Effector memory CD8-positive, alpha-beta T cell (primary cell): ENCODE data around the gene WDFY1.

Experiments used
- ATAC-seq: fragments of 150-1000 bp; cut with Tn5 transposase; replicated peaks from 2 replicates; pipeline ENCODE4 v1.10.0; 2021; ENCODE audit warnings: mild to moderate bottlenecking, moderate library complexity
- DNase-seq, 3 experiments: peaks; one replicate each; pipeline ENCODE4 v3.0.0; 2021
- H3K27ac Mint-ChIP-seq, 2 donors: one replicate each; pipeline ENCODE4 v1.8.0; 2022; ENCODE audit warnings: mild to moderate bottlenecking in 2 of 2, mixed read lengths in 2 of 2, moderate library complexity in 2 of 2
- H3K27me3 Mint-ChIP-seq, 2 donors: one replicate each; pipeline ENCODE4 v1.8.0; 2022; ENCODE audit warnings: mixed read lengths in 2 of 2
- H3K36me3 Mint-ChIP-seq: one replicate; pipeline ENCODE4 v1.8.0; 2022; ENCODE audit warnings: mild to moderate bottlenecking, moderate library complexity, mixed read lengths; ENCODE audit not compliant: insufficient read depth
- H3K4me1 Mint-ChIP-seq, 2 donors: one replicate each; pipeline ENCODE4 v1.8.0; 2022; ENCODE audit warnings: low read depth in 2 of 2, mixed read lengths in 2 of 2
- H3K4me3 Mint-ChIP-seq, 2 donors: one replicate each; pipeline ENCODE4 v1.8.0; 2022; ENCODE audit warnings: mild to moderate bottlenecking in 2 of 2, mixed read lengths in 2 of 2, moderate library complexity in 2 of 2
- H3K9me3 Mint-ChIP-seq, 2 donors: one replicate each; pipeline ENCODE4 v1.8.0; 2022; ENCODE audit warnings: mixed read lengths in 2 of 2

Gene WDFY1

DNA sequence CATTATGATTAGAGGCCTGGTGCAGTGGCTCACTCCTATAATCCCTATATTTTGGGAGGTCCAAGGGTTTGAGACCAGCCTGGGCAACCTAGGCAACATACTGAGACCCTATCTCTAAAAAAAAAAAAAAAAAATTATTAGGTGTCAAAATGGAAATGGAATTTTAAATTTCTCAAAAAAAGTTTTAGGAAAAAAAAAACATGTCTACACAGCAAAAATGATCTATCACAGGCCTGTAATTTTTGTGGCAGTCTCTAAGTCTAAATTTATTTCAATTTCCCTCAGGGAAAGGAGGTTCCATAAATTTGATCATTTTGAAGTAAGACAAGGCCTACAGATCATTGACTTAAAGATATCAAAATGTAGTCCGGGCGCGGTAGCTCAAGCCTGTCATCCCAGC lies 28.5 kb upstream of the WDFY1 start:
- no peak overlapping the region for H3K4me3 Mint-ChIP-seq
- H3K4me1 Mint-ChIP-seq: peaks cover 3 to 8% of the 10 kb centered on the region in 2 donors
- H3K9me3 Mint-ChIP-seq: no peaks in the 10 kb centered on the region
- no peak overlapping the region for H3K27ac Mint-ChIP-seq
- peaks cover 1% of the 10 kb centered on the region for H3K36me3 Mint-ChIP-seq
- ATAC-seq: no peak
- H3K27me3 Mint-ChIP-seq: no peaks in the 10 kb centered on the region
- no peak for DNase-seq

DNA sequence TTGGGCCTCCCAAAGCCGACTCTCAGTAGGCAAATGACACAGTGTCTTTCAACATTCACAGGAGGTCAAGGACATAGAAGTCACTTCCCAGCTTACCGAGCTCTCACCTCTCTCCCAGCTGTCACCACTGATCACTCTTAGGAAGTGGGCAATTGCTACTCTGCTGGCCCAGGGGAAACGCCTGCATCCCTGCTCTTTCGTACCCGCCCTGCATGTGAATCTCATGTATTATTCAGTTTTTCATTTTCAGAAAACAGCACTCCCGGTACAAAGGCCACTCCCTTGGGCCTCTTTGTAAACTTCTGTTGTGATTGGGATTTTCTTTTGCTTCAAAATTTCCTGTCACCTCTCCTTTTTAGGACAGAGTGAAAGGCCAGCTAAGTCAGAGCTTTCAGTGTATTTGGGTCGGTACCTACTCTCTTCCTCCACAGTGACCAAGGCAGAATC lies 27.5 kb upstream of the WDFY1 start:
- no peak overlapping the region for H3K4me3 Mint-ChIP-seq
- peaks cover 10% of the 10 kb centered on the region for H3K36me3 Mint-ChIP-seq
- DNase-seq: no peak
- no peaks in the 10 kb centered on the region for H3K9me3 Mint-ChIP-seq
- peaks cover 3 to 8% of the 10 kb centered on the region in 2 donors for H3K4me1 Mint-ChIP-seq
- ATAC-seq: no peak
- H3K27me3 Mint-ChIP-seq: no peaks in the 10 kb centered on the region
- no peak overlapping the region for H3K27ac Mint-ChIP-seq

DNA sequence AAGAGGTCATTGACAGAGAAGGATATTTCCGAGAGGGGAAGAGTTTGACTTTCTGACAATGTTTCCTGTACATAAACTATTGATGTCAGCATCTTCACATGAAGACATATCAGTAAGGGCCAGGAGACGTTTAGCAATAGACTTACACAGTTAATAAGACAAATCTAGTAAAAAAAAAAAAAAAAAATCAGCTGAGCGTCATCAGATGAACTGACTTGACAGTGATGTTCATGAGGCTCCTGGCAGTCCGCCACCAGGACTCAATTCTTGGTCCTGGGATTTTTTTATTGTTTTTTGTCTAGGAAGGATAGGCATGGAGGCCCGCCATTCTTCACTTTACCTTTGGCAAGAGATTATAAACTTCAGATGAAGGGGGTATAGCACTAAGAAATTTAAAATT lies 26.6 kb upstream of the WDFY1 start:
- no peak overlapping the region for H3K27ac Mint-ChIP-seq
- H3K36me3 Mint-ChIP-seq: peaks cover 20% of the 10 kb centered on the region
- DNase-seq (no peak), ATAC-seq (no peak)
- peaks cover 3 to 8% of the 10 kb centered on the region in 2 donors for H3K4me1 Mint-ChIP-seq
- no peaks in the 10 kb centered on the region for H3K27me3 Mint-ChIP-seq
- no peak overlapping the region for H3K4me3 Mint-ChIP-seq
- H3K9me3 Mint-ChIP-seq: no peaks in the 10 kb centered on the region

DNA sequence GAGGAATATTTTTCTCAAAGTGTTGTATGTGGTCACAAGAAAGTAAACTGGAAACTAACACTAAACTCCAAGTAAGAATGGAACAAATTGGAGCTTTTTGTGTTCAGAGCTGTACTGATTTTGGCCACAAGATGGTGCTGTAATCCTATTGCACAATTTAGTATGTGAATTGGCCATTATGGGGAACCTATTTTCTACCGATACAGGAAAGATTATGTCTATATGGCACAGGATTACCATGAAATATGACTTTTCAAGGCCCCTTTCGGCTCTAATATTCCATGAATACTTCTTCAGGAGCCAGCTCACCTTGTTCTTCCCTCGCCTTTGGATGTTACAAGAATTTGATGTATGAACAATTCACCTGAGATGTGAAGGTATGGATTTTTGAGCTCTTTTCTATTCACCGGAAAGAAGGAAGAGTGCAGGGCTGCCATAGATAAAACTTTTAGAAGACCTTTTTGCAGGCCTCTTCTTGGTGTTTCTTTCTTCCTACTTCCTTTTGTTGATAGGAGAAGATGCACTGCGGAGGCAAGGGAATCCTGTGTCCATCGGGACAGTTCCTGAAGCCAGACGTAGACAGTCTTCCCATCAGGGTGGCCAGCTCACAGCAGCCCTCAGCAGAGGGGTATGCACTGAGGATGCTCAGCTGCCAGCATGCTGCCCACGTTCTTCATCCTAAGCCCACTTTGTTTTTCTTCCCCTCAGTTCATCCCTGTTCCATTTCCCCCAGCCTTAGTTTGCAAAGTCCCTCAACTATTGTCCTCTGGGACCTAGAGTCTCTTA lies 25.4 kb upstream of the WDFY1 start:
- H3K36me3 Mint-ChIP-seq: peaks cover 32% of the 10 kb centered on the region
- no peak overlapping the region for H3K27ac Mint-ChIP-seq
- H3K9me3 Mint-ChIP-seq: no peaks in the 10 kb centered on the region
- peak; percentile 66 for ATAC-seq
- no peaks in the 10 kb centered on the region for H3K27me3 Mint-ChIP-seq
- H3K4me1 Mint-ChIP-seq: peaks cover 3 to 8% of the 10 kb centered on the region in 2 donors
- peak; percentile 58 to 70 (median 64) for DNase-seq
- H3K4me3 Mint-ChIP-seq: no peak overlapping the region

DNA sequence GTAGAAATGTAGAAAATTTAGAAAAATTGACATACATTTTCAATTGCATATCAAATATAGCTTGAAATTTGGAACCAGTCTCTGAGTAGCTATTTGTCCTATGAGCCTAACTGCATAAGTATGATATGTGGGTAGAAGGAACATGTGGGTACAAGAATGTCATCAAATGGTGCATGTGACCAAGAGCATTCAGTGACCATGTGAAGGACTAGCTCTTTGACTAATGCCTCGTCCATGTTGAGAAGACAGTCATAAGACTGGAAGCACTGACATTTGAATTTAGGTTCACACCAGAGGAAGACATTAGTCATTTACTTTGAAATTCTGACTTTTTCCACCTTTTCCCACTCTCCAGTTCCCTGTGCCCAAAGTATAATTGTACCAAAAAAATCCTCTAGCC lies 24.7 kb upstream of the WDFY1 start:
- Mint-ChIP-seq H3K4me3 (no peak overlapping the region), H3K27me3 (no peaks in the 10 kb centered on the region), H3K4me1 (peaks cover 3 to 8% of the 10 kb centered on the region in 2 donors), H3K9me3 (no peaks in the 10 kb centered on the region), H3K36me3 (peaks cover 39% of the 10 kb centered on the region), H3K27ac (no peak overlapping the region)
- no peak for DNase-seq
- no peak for ATAC-seq

DNA sequence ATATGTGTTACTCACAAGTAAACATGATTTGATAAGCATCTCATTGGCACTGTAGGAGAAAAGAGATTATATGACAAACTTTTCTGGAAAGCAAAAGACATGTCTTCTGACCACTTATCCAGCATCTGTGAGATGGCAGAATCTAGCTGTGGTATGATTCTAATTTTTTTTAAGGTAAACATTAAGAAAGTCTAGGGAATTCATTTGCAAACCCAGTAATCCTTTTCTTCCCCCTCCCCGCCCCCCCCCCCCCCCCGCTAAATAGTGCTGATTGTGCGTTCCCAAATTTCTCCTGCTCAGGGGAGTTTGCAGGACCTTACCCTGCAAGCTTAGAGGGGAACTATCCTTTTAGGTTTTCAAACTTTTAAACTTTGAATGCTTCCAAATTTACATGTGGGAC lies 24.2 kb upstream of the WDFY1 start:
- Mint-ChIP-seq H3K4me3 (no peak overlapping the region), H3K36me3 (peaks cover 43% of the 10 kb centered on the region), H3K27ac (no peak overlapping the region), H3K27me3 (no peaks in the 10 kb centered on the region), H3K9me3 (no peaks in the 10 kb centered on the region), H3K4me1 (peaks cover 3 to 8% of the 10 kb centered on the region in 2 donors)
- DNase-seq (no peak), ATAC-seq (no peak)

DNA sequence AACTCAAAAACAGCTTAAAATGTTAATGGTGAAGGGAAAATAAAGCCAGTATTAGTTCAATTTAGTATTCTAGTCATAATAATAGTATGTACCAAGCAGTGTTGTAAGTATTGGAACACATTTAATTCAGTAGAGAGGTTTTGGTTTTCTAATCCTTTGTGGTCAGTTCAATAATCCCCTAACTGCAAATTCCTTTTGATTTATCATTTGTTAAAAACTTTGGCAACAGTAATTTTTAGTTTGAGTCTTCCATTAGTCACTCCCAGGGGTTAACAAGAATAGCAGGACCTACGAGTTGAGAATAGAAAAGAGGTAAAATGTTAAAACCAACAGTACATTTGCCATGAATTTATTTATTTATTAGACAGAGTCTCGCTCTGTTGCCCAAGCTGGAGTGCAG lies 22.8 kb upstream of the WDFY1 start:
- H3K4me1 Mint-ChIP-seq: peaks cover 5 to 8% of the 10 kb centered on the region in 2 donors
- H3K27me3 Mint-ChIP-seq: no peaks in the 10 kb centered on the region
- ATAC-seq: no peak
- no peak for DNase-seq
- H3K4me3 Mint-ChIP-seq: no peak overlapping the region
- H3K27ac Mint-ChIP-seq: no peak overlapping the region
- no peaks in the 10 kb centered on the region for H3K9me3 Mint-ChIP-seq
- peaks cover 50% of the 10 kb centered on the region for H3K36me3 Mint-ChIP-seq

DNA sequence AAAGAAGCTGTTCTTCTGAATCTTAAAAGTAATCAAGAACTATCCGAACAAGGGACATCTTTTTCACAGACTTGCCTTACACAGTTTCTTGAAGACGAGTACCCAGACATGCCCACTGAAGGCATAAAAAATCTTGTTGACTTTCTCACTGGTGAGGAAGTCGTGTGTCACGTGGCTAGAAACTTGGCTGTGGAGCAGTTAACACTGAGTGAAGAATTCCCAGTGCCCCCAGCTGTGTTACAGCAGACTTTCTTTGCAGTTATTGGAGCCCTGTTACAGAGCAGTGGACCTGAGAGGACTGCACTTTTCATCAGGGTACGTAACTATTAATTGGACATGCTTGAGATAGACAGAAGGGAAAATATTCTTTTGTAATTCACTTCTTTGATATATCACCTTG lies 14.6 kb upstream of the WDFY1 start:
- peaks cover 37 to 39% of the 10 kb centered on the region in 2 donors for H3K4me1 Mint-ChIP-seq
- H3K9me3 Mint-ChIP-seq: no peaks in the 10 kb centered on the region
- no peaks in the 10 kb centered on the region for H3K27me3 Mint-ChIP-seq
- no peak for DNase-seq
- no peak for ATAC-seq
- H3K27ac Mint-ChIP-seq: peak overlapping the region in 1 of 2 donors; percentile 5
- peaks cover 30% of the 10 kb centered on the region for H3K36me3 Mint-ChIP-seq
- peak overlapping the region; percentile 8 to 98 for H3K4me3 Mint-ChIP-seq

DNA sequence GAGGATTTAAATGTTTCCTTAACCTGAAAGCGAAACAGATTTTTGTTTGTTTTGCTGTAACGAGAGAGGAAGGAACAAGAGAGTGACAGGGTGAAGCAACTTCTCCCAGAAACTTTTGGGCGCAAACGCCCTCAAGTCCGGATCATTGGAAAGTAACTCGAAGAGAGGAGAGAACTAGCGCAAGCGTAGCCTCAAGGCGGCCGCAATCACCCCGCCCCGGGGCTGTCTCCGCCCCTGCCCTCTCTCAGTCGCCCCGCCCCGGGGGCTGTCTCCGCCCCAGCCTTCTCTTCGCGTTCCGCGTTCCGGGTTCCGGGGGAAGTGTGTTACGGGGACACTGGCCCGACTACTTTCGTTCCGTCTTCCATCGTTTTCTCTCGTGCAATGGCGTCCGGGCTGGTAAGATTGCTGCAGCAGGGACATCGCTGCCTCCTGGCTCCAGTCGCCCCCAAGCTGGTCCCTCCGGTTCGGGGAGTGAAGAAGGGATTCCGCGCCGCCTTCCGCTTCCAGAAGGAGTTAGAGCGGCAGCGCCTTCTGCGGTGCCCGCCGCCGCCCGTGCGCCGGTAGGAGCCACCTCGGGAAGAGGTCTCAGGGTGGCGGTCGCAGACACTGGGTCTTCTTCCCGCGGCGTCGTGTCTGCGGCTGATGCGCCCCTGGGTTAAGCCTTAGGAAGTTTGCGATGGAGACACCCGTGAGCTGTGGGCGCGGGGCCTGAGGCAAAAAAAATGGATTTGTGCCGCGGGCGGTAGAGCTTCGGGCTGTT lies 12.1 kb upstream of the WDFY1 start, which contains the start of gene MRPL44:
MRPL44 (plus strand) TSS at position 372 of the 760 bp plus-strand sequence; CDS start at position 382, 10 bp downstream.
- no peaks in the 10 kb centered on the region for H3K27me3 Mint-ChIP-seq
- DNase-seq: peak; percentile 99
- no peaks in the 10 kb centered on the region for H3K9me3 Mint-ChIP-seq
- H3K4me3 Mint-ChIP-seq: peak within 1 kb of the TSS; percentile 98 to 99
- H3K36me3 Mint-ChIP-seq: peaks cover 16% of the 10 kb centered on the region
- H3K27ac Mint-ChIP-seq: peak within 1 kb of the TSS; percentile 96 to 99
- peak; percentile 99 for ATAC-seq
- peaks cover 35% of the 10 kb centered on the region in 2 donors for H3K4me1 Mint-ChIP-seq

DNA sequence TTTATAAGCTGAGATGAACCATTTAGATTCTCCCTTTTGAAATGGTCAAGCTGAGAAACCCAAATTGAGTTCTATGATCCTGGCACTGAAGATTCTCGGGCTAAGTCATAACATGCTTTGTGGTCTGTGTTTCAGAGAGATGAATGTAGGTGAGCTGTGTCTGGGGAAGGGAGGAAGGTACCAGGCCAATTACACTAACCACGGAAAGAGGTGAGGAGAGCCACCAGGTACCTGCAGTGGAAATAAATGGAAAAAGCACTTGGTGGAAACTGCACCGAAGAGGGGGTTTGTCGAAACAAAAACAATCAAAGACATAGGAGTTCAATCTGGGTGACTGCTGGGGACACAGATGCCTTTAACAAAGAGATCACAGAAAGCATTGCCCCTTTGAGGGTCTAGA lies 11.2 kb upstream of the WDFY1 start:
- Mint-ChIP-seq H3K27me3 (no peaks in the 10 kb centered on the region), H3K4me1 (peaks cover 26 to 27% of the 10 kb centered on the region in 2 donors), H3K27ac (peak overlapping the region in 1 of 2 donors; percentile 99), H3K36me3 (peaks cover 15% of the 10 kb centered on the region), H3K4me3 (peak overlapping the region; percentile 98 to 99), H3K9me3 (no peaks in the 10 kb centered on the region)
- DNase-seq: no peak
- no peak for ATAC-seq

DNA sequence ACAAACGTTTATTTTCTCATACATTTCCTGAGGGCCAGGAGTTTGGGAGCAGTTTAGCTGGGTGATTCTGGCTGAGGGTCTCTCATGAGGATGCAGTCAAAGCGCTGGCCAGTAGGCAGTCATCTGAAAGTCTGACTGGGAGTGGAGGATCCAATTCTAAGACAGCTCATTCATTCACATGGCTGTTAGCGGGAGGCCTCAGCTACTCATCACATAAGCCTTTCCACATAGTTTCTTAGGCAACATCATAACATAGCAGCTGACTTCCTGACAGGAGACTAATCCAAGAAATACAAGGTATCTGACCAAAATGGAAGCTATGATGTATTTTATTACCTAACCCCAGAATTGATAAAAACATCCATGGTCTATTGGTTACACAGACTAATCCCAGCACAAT lies 9.3 kb upstream of the WDFY1 start:
- H3K36me3 Mint-ChIP-seq: peaks cover 7% of the 10 kb centered on the region
- H3K9me3 Mint-ChIP-seq: no peaks in the 10 kb centered on the region
- peaks cover 7 to 15% of the 10 kb centered on the region in 2 donors for H3K4me1 Mint-ChIP-seq
- H3K27me3 Mint-ChIP-seq: no peaks in the 10 kb centered on the region
- DNase-seq (no peak), ATAC-seq (no peak)
- no peak overlapping the region for H3K4me3 Mint-ChIP-seq
- no peak overlapping the region for H3K27ac Mint-ChIP-seq

DNA sequence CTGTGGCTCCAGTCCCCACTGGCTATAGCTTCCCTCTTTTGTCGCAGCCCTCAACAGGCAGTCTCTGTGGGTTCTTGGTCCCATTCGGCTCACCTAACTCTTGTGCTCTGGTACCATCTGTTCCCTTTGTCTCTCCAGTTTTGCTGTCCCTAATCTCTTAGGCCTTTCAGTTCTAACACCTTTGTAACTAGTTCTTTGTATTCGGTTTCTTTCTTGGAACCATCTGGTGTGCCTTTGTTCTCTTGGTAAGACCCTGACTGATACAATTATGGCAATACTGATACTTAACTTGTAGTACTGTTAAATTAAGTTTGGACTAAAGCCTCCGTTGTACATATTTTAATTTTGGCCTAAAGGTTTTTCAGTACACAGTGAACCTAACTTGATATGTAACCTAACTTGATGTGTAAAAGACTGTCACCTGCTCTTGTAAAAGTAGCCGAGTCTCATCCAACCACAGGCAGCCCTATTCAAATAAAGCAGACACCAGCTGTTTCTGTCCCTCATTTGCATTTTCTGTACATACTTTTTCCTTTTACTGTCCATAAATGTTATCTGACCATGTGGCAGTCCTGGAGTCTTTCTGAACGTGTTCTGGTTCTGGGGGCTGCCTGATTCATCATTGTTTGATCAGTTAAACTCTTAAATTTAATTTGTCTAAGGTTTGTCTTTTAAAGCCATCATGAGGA lies 7.3 kb upstream of the WDFY1 start:
- DNase-seq (no peak), ATAC-seq (no peak)
- Mint-ChIP-seq H3K27me3 (no peaks in the 10 kb centered on the region), H3K36me3 (peaks cover 4% of the 10 kb centered on the region), H3K4me3 (no peak overlapping the region), H3K27ac (no peak overlapping the region), H3K4me1 (peaks cover under 1 to 18% of the 10 kb centered on the region in 2 donors), H3K9me3 (no peaks in the 10 kb centered on the region)
